Lower leg skin (tissue), 3 donors: ENCODE results near the gene TTC21B.

ENCODE experiments used
- POLR2A ChIP-seq, 2 donors: fragments of 450-650 bp; IDR thresholded peaks; one replicate each; pipeline ENCODE4 v1.6.1; 2016 to 2017; ENCODE audit warnings: antibody characterized with exemption in 2 of 2, mild to moderate bottlenecking in 1 of 2, moderate library complexity in 1 of 2
- TF ChIP-seq, protein P1 (sequence below), 3 donors: fragments of 450-650 bp; IDR thresholded peaks; one replicate each; pipeline ENCODE4 v1.5.1; 2016; ENCODE audit warnings: antibody characterized with exemption in 3 of 3, mild to moderate bottlenecking in 3 of 3, moderate library complexity in 2 of 3

DNA sequence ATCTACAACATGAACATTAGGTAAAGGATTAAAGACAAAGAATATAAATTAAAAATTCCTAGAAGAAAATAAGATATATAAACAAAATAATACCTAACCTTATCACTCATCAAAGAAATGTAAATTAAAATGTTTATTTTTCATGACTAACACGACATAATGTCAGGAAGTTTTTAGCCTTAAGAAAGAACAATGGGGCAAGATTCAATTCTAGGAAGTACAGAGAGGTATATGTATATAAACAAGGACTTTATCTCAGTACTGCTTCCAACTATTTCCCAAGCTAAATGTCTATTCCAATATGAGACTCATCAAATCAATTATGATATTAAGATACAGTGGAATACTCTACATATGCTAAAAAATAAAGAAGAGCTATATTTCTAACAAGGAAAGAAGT lies 44.1 kb downstream of the TTC21B start:
- TF ChIP-seq, protein P1, sequence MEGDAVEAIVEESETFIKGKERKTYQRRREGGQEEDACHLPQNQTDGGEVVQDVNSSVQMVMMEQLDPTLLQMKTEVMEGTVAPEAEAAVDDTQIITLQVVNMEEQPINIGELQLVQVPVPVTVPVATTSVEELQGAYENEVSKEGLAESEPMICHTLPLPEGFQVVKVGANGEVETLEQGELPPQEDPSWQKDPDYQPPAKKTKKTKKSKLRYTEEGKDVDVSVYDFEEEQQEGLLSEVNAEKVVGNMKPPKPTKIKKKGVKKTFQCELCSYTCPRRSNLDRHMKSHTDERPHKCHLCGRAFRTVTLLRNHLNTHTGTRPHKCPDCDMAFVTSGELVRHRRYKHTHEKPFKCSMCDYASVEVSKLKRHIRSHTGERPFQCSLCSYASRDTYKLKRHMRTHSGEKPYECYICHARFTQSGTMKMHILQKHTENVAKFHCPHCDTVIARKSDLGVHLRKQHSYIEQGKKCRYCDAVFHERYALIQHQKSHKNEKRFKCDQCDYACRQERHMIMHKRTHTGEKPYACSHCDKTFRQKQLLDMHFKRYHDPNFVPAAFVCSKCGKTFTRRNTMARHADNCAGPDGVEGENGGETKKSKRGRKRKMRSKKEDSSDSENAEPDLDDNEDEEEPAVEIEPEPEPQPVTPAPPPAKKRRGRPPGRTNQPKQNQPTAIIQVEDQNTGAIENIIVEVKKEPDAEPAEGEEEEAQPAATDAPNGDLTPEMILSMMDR (IDR thresholded peaks at IDR 0.05), result no peak
- no peak for TF ChIP-seq POLR2A (IDR thresholded peaks at IDR 0.05)
